Medulla oblongata (tissue), 1 donor: ENCODE data around the gene SSBP1.
"Not testable (repeated sequence)": the region's sequence is repeated elsewhere in the genome, so short reads cannot be mapped to it uniquely, and the experiment has no call there.

ENCODE experiments used
- DNase-seq: peaks from one replicate; pipeline ENCODE4 v3.0.0-alpha.2; 2015; ENCODE audit errors: extremely low spot score

SSBP1 gene, protein sequence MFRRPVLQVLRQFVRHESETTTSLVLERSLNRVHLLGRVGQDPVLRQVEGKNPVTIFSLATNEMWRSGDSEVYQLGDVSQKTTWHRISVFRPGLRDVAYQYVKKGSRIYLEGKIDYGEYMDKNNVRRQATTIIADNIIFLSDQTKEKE

DNA sequence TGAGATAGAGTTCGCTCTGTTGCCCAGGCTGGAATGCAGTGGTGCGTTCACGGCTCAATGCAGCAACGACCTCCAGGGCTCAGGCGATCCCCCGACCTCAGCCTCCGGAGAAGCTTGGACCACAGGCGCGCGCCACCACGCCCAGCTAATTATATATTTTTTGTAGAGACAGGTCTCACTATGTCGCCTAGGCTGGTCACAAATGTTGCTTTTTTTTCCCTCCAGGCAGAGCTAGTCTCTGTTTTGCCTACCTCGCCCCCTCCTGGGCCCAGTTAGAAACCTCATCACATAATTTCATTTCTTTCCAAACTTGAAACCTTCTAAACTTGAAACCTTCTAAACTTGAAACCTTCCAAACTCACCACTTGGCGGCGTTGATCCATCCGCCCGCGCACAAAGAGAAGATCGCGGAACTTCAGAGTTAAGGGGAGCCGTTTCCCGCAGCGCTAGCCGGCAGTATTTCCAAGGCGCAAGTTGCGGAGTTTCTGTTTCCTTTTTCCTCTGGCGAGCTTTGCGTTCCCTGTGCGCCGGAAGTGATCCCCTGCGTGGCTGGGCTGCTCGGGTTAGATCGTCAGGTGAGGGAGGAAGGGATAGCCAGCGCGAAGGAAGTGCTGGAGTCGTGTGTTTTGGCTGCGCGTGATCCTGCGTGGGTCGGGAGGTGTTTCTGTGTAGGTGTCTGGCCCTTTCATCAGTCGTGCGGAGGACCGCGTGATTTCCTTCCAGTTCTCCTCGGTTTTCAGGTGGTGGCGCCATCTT lies at the start of gene SSBP1:
SSBP1 (plus strand) TSS at position 523 of the 756 bp plus-strand sequence. CDS start 809 bp downstream, outside the sequence.
- peak; percentile 97 for DNase-seq

GRCh38 chr7:141689072-141689825 lies 48.9 kb upstream of the SSBP1 start:
- DNase-seq = not testable (repeated sequence)

DNA sequence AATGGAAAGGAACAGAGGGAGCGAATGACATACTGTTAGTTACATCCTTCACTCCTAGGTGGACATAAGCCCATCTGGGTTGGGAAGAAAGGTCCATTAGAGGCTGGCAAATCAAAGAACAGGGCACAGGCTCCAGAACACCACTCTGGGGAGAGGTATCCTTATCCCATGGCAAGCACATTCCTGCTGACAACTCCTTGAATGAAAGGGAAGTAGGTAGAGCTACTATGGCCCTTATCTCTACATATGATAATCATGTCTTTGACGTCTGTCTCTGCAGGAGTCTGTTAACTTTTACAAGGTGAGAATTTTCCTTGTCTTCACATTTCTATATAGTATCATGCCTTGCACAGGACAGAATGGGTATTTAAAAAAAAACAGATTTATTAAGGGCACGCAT lies 46.6 kb upstream of the SSBP1 start:
- no peak for DNase-seq

GRCh38 chr7:141691961-141692360 lies 46.2 kb upstream of the SSBP1 start:
- no peak for DNase-seq

DNA sequence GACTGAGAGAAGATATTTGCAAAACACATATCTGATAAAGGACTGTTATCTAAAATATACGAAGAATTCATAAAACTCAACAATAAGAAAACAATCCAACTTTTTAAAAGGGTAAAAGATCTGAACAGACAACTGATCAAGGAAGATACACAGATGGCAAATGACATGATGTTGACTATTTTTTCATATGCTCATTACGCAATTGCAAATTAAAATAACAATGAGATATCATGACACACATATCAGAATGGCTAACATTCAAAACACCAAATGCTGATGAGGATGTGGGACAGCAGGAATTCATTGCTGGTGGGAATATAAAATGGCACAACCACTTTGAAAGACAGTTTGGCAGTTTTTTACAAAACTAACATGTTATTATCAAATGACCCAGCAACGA lies 45.1 kb upstream of the SSBP1 start:
- no peak for DNase-seq

- DNase-seq = no peak
These were observed 42.3 kb upstream of the SSBP1 start for GRCh38 chr7:141695803-141696289.

GRCh38 chr7:141696348-141696747 lies 41.8 kb upstream of the SSBP1 start:
- no peak for DNase-seq

- peak; percentile 77 for DNase-seq
These were observed 40.8 kb upstream of the SSBP1 start for GRCh38 chr7:141697211-141697871.

DNA sequence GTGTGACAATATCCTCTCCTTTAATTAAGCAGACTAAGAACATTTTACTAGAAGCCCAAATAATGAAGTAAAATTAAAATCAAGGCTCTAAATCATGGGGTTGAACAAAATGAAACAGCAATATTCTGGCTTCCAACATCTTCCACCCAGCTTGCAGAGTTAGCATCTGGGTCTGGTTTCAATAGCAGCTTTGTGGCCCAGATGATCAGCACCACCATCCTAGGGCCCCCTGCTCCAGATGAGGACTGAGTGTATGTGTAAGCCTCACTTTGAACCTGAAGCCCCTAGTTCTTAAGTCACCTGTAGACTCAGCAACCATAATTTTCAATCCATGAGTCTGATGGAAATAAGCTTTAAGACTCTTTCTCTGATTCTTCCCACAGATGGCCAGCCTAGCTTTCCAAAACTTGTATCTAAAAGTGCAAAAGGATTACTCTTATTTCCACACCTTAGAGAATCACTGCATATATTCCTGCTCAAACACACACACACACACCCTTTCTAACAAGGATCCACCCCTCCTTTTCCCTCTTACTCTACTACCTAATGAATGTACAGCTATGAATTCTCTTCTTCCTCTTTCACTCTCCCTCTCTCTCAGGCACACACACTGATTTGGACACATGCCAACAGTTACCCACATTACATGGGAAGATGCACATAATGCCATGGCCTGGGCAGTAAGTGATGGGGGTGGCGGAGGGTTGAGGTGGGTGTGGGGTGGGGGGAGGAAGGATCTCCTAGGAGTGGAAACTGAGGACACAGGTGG lies 39.7 kb upstream of the SSBP1 start:
- DNase-seq = peak; percentile 57

- DNase-seq = no peak
These were observed 38.3 kb upstream of the SSBP1 start for GRCh38 chr7:141699860-141700259.

- peak; percentile 53 for DNase-seq
These were observed 37.8 kb upstream of the SSBP1 start for GRCh38 chr7:141700296-141700847.

- DNase-seq = peak; percentile 32
These were observed 37.2 kb upstream of the SSBP1 start for GRCh38 chr7:141700848-141701371.

- DNase-seq = peak; percentile 64
These were observed 36.6 kb upstream of the SSBP1 start for GRCh38 chr7:141701489-141702046.

DNA sequence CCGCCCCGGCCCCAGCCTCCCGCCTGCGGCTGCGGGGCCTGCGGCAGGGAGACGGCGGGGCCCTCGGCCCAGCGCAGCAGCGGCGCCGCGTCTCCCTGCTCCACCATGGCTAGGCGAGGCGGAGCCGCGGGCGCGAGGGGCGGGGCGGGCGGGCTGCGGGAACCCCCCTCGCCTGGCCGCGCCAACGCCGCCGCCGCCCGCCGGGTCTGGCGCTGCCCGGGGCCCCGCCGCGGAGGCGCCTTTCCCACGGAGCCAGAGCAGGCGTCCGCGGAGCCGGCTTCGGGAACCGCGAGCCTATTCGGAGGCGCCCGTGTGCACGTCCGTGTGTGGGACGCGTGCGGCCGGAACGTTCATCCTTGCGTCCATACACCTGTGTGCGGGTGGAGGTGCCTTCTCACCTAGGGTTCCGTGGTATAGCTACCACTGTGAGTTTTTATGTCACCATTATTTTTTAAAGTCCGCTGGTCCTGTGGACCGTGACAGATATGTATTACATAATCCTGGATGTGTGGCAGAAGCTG lies 36.1 kb upstream of the SSBP1 start, which contains the start of gene DENND11:
DENND11 (minus strand) TSS at position 120 of the 521 bp plus-strand sequence; CDS start at position 107, 13 bp downstream.
- DNase-seq = peak; percentile 47

- no peak for DNase-seq
These were observed 35.3 kb upstream of the SSBP1 start for GRCh38 chr7:141702892-141703291.

DNA sequence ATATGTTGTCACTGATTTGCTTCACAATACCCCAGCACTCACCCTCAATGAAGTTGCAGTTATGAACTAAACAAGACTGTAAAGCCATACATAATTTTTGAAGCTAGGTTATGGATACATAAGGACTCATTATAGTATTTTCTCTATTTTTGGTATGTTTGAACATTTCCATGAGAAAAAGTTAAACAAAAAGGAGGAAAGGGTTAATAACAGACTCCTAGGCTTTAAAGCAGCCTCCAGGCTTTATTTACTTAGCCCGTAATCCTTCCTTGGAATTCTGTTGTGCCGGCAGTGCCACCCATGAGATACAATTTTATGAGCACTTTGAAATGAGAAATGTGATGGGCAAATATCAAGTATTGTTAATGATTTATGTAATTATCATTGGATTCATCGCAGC lies 34.0 kb upstream of the SSBP1 start:
- no peak for DNase-seq

- DNase-seq = no peak
These were observed 33.4 kb upstream of the SSBP1 start for GRCh38 chr7:141704741-141705140.

- no peak for DNase-seq
These were observed 31.7 kb upstream of the SSBP1 start for GRCh38 chr7:141706239-141707064.

- no peak for DNase-seq
These were observed 29.8 kb upstream of the SSBP1 start, which contains the start of gene WEE2 for GRCh38 chr7:141708351-141708750. TSS of gene WEE2 (plus strand) at chr7:141708353. CDS start at chr7:141708759, 406 bp downstream.
